Lung (tissue), 12 donors: ENCODE measurements around the gene TFF2. TPM values are rescaled to one million over a fixed set of nuclear protein-coding genes. Genes with fewer than 3 reads are reported as not detected.

Experiments used
- ATAC-seq: fragments of 200-7000 bp; cut with Tn5 transposase; one replicate; pipeline ENCODE4 v1.9.1; 2020; ENCODE audit warnings: moderate number of reproducible peaks; ENCODE audit not compliant: insufficient read depth, low FRiP score
- DNase-seq, 3 donors: peaks; one replicate each; pipeline ENCODE4 v3.0.0-alpha.2; 2013 to 2017
- H3K27ac ChIP-seq, 2 donors: one replicate each; pipeline ENCODE4 v1.5.1; 2013; ENCODE audit warnings: mild to moderate bottlenecking in 2 of 2, moderate library complexity in 2 of 2, control low read depth in 1 of 2, inconsistent platforms in 1 of 2, low read depth in 1 of 2, low read length in 1 of 2
- H3K27me3 ChIP-seq, 3 donors: one replicate each; pipeline ENCODE4 v1.5.1; 2013; ENCODE audit warnings: low read length in 2 of 3; ENCODE audit not compliant: control insufficient read depth in 3 of 3, insufficient read depth in 3 of 3
- H3K36me3 ChIP-seq, 4 donors: one replicate each; pipeline ENCODE4 v1.5.1; 2013; ENCODE audit warnings: low read length in 4 of 4, mild to moderate bottlenecking in 1 of 4, moderate library complexity in 1 of 4; ENCODE audit not compliant: control insufficient read depth in 4 of 4, insufficient read depth in 4 of 4
- H3K4me1 ChIP-seq, 5 donors: one replicate each; pipeline ENCODE4 v1.5.1; 2013; ENCODE audit warnings: low read length in 5 of 5, mild to moderate bottlenecking in 2 of 5, moderate library complexity in 1 of 5; ENCODE audit not compliant: control insufficient read depth in 5 of 5, insufficient read depth in 5 of 5
- H3K4me3 ChIP-seq: one replicate; pipeline ENCODE4 v1.5.1; 2013; ENCODE audit warnings: mild to moderate bottlenecking, control low read depth, moderate library complexity
- H3K9ac ChIP-seq, 2 donors: one replicate each; pipeline ENCODE4 v1.5.1; 2013; ENCODE audit warnings: low read length in 2 of 2, control low read depth in 1 of 2; ENCODE audit not compliant: insufficient read depth in 1 of 2
- H3K9me3 ChIP-seq, 4 donors: one replicate each; pipeline ENCODE4 v1.5.1; 2013; ENCODE audit warnings: low read length in 3 of 4, mild to moderate bottlenecking in 1 of 4, moderate library complexity in 1 of 4; ENCODE audit not compliant: control insufficient read depth in 4 of 4, insufficient read depth in 3 of 4
- WGBS, 2 donors: extraction: QIAGEN DNeasy Blood & Tissue Kit; methylation state at CpG; one replicate each; pipeline ENCODE4 v1.1.7; 2013; 5-methylcytosine and 5-hydroxymethylcytosine counted together
- polyA plus RNA-seq, 2 donors: library from polyadenylated mRNA; stranded (reverse); fragments of 200-250 nt; gene quantifications; one replicate each; pipeline ENCODE4 v1.2.1, GENCODE V29; 2013
- total RNA-seq, 2 donors: library from RNA; depleted of rRNA in 1 of 2; stranded (reverse); fragments of >200 nt in 1 of 2; gene quantifications; one replicate each; pipeline ENCODE4 v1.2.1, GENCODE V29; 2014 to 2021
- TF ChIP-seq, protein P1 (sequence below): IDR thresholded peaks from 2 replicates; pipeline ENCODE4 v1.5.1; 2012; ENCODE audit warnings: mild to moderate bottlenecking; ENCODE audit errors: control extremely low read depth, extremely low read depth
- donor health status: control.
- donor health status: control.
- donor health status: Bipolar disorder and iron deficiency.
- donor health status: healthy.
- donor health status: DM: yes; HTN: yes; CAD: no.

The TFF2 gene
- total and polyA plus RNA-seq, 4 donors: not detected

DNA sequence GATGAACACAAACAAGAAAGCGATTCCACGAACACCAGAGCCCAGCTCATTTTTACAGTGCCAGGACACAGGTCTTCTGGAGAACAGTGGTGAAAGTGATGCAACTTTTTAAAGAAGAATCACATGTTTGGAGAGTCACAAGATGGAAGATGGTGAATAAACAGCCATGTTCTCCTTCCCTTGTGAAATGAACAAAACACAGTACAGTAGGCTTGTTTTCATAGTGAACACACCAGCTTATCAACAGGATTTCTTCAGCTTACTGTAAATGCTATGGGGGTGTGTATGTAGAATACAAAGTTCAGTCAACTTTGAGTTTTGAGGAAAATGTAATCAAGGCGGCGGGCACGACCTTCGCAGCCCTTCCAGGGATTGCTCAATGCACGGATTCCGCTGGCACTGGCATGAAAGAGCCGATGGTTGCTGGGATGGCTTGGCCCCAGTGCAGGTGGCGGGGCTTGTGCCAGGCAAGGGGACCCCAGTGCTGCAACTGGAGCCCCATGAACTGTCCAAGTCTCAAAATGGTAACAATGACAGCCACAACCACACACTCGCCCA, 35.3 kb upstream of the TFF2 start:
- Histone ChIP-seq H3K27me3 (peaks cover 0 to under 1% (median 0%) of the 10 kb centered on the region in 3 donors), H3K9me3 (peaks cover 0 to 7% (median 1%) of the 10 kb centered on the region in 4 donors), H3K4me1 (peaks cover 0 to 30% (median 3%) of the 10 kb centered on the region in 5 donors), H3K9ac (no peak overlapping the region), H3K4me3 (no peak overlapping the region), H3K36me3 (no peaks in the 10 kb centered on the region), H3K27ac (no peak overlapping the region)
- 81 to 91% methylated on average over 11 of the region's 11 CpGs for WGBS, 2 donors
- ATAC-seq: no peak
- TF ChIP-seq, protein P1, sequence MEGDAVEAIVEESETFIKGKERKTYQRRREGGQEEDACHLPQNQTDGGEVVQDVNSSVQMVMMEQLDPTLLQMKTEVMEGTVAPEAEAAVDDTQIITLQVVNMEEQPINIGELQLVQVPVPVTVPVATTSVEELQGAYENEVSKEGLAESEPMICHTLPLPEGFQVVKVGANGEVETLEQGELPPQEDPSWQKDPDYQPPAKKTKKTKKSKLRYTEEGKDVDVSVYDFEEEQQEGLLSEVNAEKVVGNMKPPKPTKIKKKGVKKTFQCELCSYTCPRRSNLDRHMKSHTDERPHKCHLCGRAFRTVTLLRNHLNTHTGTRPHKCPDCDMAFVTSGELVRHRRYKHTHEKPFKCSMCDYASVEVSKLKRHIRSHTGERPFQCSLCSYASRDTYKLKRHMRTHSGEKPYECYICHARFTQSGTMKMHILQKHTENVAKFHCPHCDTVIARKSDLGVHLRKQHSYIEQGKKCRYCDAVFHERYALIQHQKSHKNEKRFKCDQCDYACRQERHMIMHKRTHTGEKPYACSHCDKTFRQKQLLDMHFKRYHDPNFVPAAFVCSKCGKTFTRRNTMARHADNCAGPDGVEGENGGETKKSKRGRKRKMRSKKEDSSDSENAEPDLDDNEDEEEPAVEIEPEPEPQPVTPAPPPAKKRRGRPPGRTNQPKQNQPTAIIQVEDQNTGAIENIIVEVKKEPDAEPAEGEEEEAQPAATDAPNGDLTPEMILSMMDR: no peak
- no peak for DNase-seq

DNA sequence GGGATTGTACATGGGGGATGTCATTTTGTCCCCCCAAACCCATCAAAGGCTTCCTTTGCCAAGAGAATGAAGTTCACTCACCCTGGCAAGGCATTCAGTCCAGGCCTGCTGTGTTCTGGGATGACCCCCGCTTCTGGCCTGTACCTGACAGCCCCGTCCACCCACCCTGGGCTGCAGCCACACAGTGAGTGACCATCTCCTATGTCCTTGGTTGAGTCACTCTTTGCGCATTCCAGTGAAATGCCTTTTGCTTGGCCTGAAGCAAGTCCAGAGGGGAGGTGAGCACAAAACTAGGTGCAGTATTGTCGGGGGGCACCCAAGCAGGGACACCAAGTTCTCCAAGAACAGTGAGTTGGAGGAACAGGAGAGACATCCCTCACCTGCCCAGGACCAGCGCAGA, 34.8 kb upstream of the TFF2 start:
- 98% methylated on average over 5 of the region's 5 CpGs for WGBS, 2 donors
- Histone ChIP-seq H3K4me1 (peaks cover 0 to 30% (median 3%) of the 10 kb centered on the region in 5 donors), H3K27me3 (no peaks in the 10 kb centered on the region), H3K4me3 (no peak overlapping the region), H3K9me3 (peaks cover 0 to 7% (median 1%) of the 10 kb centered on the region in 4 donors), H3K36me3 (no peaks in the 10 kb centered on the region), H3K27ac (no peak overlapping the region), H3K9ac (no peak overlapping the region)
- TF ChIP-seq, protein P1: no peak
- no peak for DNase-seq
- ATAC-seq: no peak

DNA sequence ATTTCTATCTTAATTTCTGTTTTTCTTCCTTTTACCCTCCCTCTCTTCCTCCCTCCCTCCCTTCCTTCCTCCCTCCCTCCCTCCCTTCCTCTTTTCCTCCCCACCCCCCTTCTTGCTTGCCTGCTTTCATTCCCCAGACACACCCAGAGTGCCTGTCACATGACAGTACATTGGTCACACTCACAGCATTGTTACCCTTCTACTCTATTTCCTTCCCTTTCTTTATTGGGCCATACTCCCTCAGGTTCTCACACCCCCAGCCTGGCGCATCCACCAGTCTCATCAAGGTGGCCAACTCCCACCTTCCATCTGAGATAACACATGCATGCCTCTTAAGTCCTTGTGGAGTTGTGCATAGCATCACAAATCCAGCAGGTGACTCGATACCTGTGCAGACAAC, 34.2 kb upstream of the TFF2 start:
- Histone ChIP-seq H3K9ac (no peak overlapping the region), H3K4me3 (no peak overlapping the region), H3K27ac (no peak overlapping the region), H3K27me3 (no peaks in the 10 kb centered on the region), H3K36me3 (no peaks in the 10 kb centered on the region), H3K4me1 (peaks cover 0 to 30% (median 3%) of the 10 kb centered on the region in 5 donors), H3K9me3 (peaks cover 0 to 7% (median 1%) of the 10 kb centered on the region in 4 donors)
- 58 to 80% methylated on average over 2 of the region's 2 CpGs for WGBS, 2 donors
- no peak for ATAC-seq
- TF ChIP-seq, protein P1: no peak
- no peak for DNase-seq
